GM19099 (cell line): ENCODE data around the gene RASSF7.

Experiments
- POLR2A ChIP-seq: IDR thresholded peaks from 3 replicates; pipeline ENCODE4 v1.6.1; 2011; ENCODE audit warnings: low read depth; ENCODE audit not compliant: insufficient read length; ENCODE audit errors: extremely low read depth

The RASSF7 gene

DNA sequence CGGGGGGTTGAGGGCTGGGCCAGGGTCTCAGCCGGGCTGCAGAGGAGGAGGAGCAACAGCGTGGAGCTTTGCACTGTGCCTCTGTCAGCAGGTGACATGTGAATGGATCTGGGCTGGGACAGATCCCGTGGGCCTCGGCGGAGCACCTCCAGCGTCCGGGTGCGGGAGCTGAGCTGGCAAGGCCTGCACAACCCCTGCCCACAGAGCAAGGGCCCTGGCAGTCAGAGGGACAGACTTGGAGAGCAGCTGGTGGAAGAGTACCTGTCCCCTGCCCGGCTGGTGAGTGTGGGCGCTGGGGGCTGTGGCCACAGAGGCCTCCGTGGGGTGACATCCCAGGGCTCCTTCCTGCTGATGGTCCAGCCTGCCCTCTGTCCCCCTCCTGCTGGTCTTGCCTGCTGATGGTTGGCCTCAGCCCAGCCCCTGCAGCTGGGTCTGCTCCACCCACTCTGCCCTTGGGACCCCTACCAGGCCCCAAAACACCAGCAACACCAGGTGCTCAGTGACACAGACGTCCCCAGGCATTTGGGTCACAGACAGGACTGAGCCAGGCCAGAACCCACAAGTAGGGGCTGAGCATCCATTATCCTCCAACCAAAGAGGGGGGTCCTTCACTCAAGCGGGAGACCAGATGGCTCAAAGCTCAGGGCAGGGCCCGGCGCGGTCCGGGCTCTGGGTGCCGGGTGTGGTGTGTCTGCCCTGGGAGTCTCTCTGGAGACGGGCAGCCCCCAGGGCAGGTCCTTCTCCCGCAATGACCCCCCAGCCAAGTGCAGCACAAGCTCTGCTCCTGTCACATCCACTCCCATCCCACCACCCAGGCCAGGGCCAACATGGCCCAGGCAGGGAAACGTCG is 20.0 kb upstream of the RASSF7 start:
- no peak for TF ChIP-seq POLR2A

DNA sequence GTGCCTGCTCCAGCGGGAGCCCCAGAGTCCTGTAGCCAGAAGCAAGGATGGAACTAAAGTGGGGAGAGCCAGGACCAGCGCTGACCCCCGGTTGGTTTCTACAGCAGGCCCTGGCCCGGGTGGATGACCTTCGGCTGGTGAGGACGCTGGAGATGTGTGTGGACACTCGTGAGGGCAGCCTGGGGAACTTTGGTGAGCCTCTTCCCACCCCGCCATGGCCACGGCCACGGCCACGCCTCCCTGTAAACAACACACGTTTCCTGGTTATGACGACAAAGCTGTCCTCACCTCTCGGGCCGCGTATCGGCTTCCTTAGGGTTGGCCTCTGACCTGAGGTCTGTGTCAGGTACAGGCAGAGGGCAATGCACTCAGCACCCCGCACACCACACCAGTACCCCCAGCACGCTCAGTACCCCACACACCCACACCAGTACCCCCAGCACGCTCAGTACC is 19.3 kb upstream of the RASSF7 start:
- no peak for TF ChIP-seq POLR2A

DNA sequence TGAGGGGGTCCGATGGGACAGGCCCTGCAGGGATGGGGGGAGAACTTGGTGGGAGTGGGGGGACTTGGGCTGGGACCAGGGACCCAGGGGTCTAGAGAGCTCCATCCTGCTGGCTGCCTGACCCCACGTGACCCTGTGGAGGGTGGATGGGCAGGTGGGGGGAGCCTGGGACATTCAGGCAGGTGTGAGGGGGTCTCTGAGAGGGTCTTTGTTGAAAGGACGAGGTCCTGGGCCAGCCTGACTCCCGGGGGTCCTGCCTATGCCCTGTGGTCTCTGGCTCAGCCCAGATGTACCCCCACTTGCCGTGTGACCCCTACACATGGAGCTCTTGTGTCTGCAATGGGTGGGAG is 16.0 kb upstream of the RASSF7 start:
- no peak for TF ChIP-seq POLR2A

- no peak for TF ChIP-seq POLR2A
Measured at GRCh38 chr11:545171-545570, 15.6 kb upstream of the RASSF7 start.

DNA sequence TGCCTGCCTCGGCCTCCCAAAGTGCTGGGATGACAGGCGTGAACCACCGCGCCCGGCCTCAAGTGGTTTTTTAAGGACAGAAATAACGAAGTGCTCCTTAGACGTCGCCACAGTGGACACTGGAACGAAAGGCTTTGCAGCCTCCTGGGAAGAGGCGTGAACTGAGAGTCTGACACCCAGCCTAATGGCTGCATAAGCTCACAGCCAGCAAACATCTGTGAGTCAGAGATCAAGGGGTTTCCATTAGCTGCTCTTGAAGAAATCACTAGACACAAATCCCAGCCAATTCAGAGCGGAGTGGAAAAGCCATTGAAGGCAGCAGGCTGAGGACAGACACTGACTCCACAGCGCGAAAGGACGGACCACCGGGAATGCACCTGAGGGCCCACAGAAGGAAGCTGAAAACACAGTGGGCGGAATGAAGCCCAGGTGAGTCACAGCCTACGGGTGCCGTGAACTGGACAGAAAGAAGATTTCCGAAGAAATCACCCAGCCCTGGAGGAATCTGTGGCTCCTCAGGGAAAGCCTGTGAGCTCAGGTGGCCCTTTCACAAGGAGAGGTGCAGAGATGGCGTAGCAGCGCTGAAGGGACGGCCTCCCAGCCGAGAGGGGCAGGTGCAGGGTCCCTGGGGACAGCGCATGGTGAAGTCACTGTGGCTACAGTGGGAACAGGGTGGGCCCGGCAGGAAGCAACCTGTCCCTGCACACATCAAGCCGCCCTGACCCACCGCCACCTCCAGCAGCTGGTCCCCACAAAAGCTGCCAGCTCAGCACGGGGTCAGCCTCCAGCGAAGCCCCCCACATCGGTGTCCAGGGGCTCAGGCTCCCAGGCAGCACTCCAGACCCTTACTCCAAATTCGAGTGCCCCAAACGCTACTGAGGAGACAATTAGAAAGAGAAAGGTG is 11.8 kb upstream of the RASSF7 start:
- TF ChIP-seq POLR2A, result no peak

DNA sequence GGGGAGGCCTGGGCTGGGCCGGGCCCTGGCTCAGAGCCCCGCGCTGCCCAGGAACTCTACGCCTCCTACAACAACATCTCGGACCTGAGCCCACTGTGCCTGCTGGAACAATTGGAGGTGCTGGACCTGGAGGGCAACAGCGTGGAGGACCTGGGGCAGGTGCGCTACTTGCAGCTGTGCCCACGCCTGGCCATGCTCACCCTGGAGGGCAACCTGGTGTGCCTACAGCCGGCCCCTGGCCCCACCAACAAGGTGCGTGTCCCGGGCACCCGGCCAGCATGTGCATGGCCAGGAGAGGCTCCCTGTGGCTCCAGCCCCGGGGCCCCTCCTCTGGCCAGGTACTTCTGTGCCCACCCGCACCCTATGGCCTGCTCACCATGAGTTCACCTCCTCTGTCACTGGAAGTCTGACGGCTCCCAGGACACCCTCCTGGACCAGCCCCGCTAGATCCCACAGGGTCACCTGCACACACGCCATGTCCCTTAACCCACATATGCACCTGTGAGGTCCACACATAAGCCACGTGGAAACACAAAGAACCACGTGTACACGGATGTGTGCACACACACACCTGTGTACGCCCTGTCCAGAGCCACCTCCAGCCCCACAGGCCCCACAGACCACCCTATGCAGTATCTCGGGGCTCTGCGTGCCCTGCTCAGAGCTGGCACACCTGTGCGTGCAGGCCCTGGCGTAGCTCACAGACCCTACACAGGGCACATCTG is 10.6 kb upstream of the RASSF7 start:
- TF ChIP-seq POLR2A, result no peak

GRCh38 chr11:550746-551085 is 10.1 kb upstream of the RASSF7 start:
- no peak for TF ChIP-seq POLR2A

GRCh38 chr11:551131-551530 is 9.6 kb upstream of the RASSF7 start:
- no peak for TF ChIP-seq POLR2A

DNA sequence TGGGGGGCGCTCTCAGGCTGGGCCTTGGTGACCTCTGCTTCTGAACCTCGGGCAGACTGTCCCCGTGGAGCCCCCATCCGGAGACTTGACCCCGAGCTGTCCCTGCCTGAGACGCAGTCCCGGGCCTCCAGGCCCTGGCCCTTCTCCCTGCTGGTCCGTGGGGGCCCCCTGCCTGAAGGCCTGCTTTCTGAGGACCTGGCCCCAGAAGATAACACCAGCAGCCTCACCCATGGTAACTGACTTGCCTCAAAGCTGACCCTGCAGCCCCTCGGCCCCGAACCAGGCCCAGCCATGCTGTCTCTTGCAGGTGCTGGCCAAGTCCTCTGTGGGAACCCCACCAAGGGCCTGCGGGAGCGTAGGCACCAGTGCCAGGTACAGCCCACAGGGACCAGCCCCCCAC is 9.2 kb upstream of the RASSF7 start:
- TF ChIP-seq POLR2A, result no peak

DNA sequence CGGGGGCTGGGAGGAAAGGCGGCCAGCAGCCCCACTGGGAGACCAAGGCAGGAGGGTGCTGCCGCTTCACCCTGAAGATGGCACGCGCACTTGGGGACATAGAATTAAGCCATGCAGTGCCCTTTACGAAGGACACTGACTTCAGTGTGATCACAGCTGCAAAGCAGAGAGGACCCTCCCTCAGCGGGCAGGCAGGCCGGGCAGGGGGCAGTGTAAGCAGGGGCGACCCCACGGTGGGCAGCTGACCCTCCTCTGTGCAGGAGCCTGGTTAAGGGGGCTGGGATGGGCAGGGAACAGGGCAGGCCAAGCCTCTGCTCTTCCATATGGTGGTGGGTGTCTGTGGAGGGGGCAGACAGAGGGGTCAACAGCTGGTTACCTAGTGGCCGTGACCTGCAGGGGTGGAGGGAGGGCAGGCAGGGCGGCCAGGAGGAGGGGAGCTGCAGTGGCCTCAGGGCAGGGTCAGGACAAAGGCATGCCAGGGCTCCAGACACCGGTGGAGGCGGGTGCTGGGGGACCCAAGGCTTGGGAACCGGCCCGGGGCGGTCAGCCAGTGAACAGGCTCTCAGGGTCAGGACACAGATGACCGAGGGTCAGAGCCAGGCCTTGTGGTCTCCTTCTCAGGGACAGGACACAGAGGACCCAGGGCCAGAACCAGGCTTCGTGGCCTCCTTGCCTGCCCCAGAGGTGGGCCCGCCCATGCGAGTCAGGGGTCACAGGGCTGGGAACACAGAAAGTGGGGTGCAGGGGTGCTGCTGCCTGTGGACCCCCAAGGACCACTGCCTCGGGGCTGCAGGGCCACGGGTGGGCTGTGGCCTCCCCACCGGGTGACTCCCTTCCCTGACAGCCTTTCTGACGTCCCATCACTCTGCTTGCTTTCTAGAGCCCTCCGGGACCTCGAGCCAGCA is 7.4 kb upstream of the RASSF7 start:
- TF ChIP-seq POLR2A, result no peak

GRCh38 chr11:553988-554340 is 6.8 kb upstream of the RASSF7 start:
- TF ChIP-seq POLR2A, result no peak

- no peak for TF ChIP-seq POLR2A
Measured at GRCh38 chr11:554428-555226, 6.1 kb upstream of the RASSF7 start.

- TF ChIP-seq POLR2A, result no peak
Measured at GRCh38 chr11:555227-555779, 5.5 kb upstream of the RASSF7 start.
